Measurements from ENCODE around the gene DPYD.

The DPYD gene

GRCh38 chr1:97603218-97603617 is 317.6 kb downstream of the DPYD start:
- DNase-seq = no peak

- DNase-seq = no peak
Observed at GRCh38 chr1:97599447-97599846, 321.4 kb downstream of the DPYD start.

GRCh38 chr1:97593192-97593591 is 327.6 kb downstream of the DPYD start:
- no peak for DNase-seq

GRCh38 chr1:97588772-97589171 is 332.1 kb downstream of the DPYD start:
- DNase-seq = no peak

- DNase-seq = peak; percentile 61 to 80
Observed at GRCh38 chr1:97581614-97582051, 339.2 kb downstream of the DPYD start.

- DNase-seq = no peak
Observed at GRCh38 chr1:97577613-97578012, 343.2 kb downstream of the DPYD start.

GRCh38 chr1:97573553-97573952 is 347.3 kb downstream of the DPYD start:
- no peak for DNase-seq

- DNase-seq = no peak
Observed at GRCh38 chr1:97572561-97572960, 348.3 kb downstream of the DPYD start.

- no peak for DNase-seq
Observed at GRCh38 chr1:97571760-97572159, 349.1 kb downstream of the DPYD start.

- no peak for DNase-seq
Observed at GRCh38 chr1:97570691-97571090, 350.1 kb downstream of the DPYD start.

- DNase-seq = no peak
Observed at GRCh38 chr1:97567000-97567749, 353.7 kb downstream of the DPYD start.

- DNase-seq = no peak
Observed at GRCh38 chr1:97565886-97566285, 354.9 kb downstream of the DPYD start.

GRCh38 chr1:97563926-97564325 is 356.9 kb downstream of the DPYD start:
- no peak for DNase-seq

- DNase-seq = no peak
Observed at GRCh38 chr1:97562081-97562480, 358.8 kb downstream of the DPYD start.

- no peak for DNase-seq
Observed at GRCh38 chr1:97560714-97561113, 360.1 kb downstream of the DPYD start.

GRCh38 chr1:97553971-97554370 is 366.9 kb downstream of the DPYD start:
- no peak for DNase-seq

- no peak for DNase-seq
Observed at GRCh38 chr1:97551113-97551512, 369.7 kb downstream of the DPYD start.

- no peak for DNase-seq
Observed at GRCh38 chr1:97545446-97545845, 375.4 kb downstream of the DPYD start.

GRCh38 chr1:97540346-97540888 is 380.4 kb downstream of the DPYD start:
- no peak for DNase-seq

GRCh38 chr1:97538113-97538512 is 382.7 kb downstream of the DPYD start:
- no peak for DNase-seq

GRCh38 chr1:97533358-97533757 is 387.5 kb downstream of the DPYD start:
- no peak for DNase-seq

- no peak for DNase-seq
Observed at GRCh38 chr1:97529600-97529999, 391.2 kb downstream of the DPYD start.

- DNase-seq = no peak
Observed at GRCh38 chr1:97524211-97524610, 396.6 kb downstream of the DPYD start.

- no peak for DNase-seq
Observed at GRCh38 chr1:97516588-97516987, 404.2 kb downstream of the DPYD start.

GRCh38 chr1:97508653-97509218 is 412.1 kb downstream of the DPYD start:
- DNase-seq = no peak
